Epithelial cell of esophagus (primary cell): ENCODE data around the gene C6orf132.
A peak's percentile ranks its signal among the peaks of the same experiment; 100 is the strongest.

Source experiments
- DNase-seq: peaks from one replicate; pipeline ENCODE4 v3.0.0; 2010; ENCODE audit warnings: low read depth
- H3K4me3 ChIP-seq: 2 replicates; pipeline ENCODE4 v1.5.1; 2011; ENCODE audit warnings: mild to moderate bottlenecking, low read length, control low read depth
- CTCF ChIP-seq: IDR thresholded peaks from 2 replicates; pipeline ENCODE4 v1.5.1; 2011; ENCODE audit warnings: low read depth, mild to moderate bottlenecking, low read length, control low read depth, inconsistent platforms; ENCODE audit not compliant: insufficient read depth; ENCODE audit errors: missing control alignments

Gene C6orf132

GRCh38 chr6:42075159-42075838 lies 67.1 kb downstream of the C6orf132 start:
- peak; percentile 97 for TF ChIP-seq CTCF
- no peak overlapping the region for H3K4me3 ChIP-seq
- DNase-seq = peak; percentile 80

- H3K4me3 ChIP-seq = no peak overlapping the region
- no peak for TF ChIP-seq CTCF
- DNase-seq = no peak
Measured at GRCh38 chr6:42073287-42073686, 69.1 kb downstream of the C6orf132 start.

GRCh38 chr6:42071881-42072583 lies 70.4 kb downstream of the C6orf132 start:
- TF ChIP-seq CTCF = no peak
- no peak for DNase-seq
- no peak overlapping the region for H3K4me3 ChIP-seq

GRCh38 chr6:42068872-42069522 lies 73.4 kb downstream of the C6orf132 start:
- H3K4me3 ChIP-seq = no peak overlapping the region
- no peak for TF ChIP-seq CTCF
- DNase-seq = no peak

- H3K4me3 ChIP-seq = no peak overlapping the region
- no peak for DNase-seq
- no peak for TF ChIP-seq CTCF
Measured at GRCh38 chr6:42068173-42068572, 74.2 kb downstream of the C6orf132 start.

GRCh38 chr6:42066156-42066675 lies 76.2 kb downstream of the C6orf132 start:
- TF ChIP-seq CTCF = no peak
- no peak for DNase-seq
- no peak overlapping the region for H3K4me3 ChIP-seq
